SK-N-SH treated with all-trans-retinoic acid at 6 μM for 48 hours (cell line): ENCODE data around the gene ABCA13.

Experiments
- ATAC-seq: fragments of 200-7000 bp; cut with Tn5 transposase; 3 replicates; pipeline ENCODE4 v1.9.1; 2020; ENCODE audit warnings: mild to moderate bottlenecking, moderate library complexity
- ARNTL ChIP-seq: fragments of 450-650 bp; formaldehyde crosslinking; IDR thresholded peaks from 2 replicates; pipeline ENCODE4 v1.5.0; 2020; ENCODE audit warnings: low read depth, mild to moderate bottlenecking, moderate library complexity, borderline replicate concordance
- BACH2 ChIP-seq: fragments of 250-450 bp; sonication (Bioruptor Pico); IDR thresholded peaks from 2 replicates; pipeline ENCODE4 v1.9.0; 2021; ENCODE audit warnings: mild to moderate bottlenecking, borderline replicate concordance
- CREB5 ChIP-seq: fragments of 250-450 bp; sonication (Bioruptor Pico); IDR thresholded peaks from 2 replicates; pipeline ENCODE4 v1.5.1; 2020; ENCODE audit warnings: low read depth, mild to moderate bottlenecking, moderate library complexity
- CSDC2 ChIP-seq: fragments of 250-450 bp; sonication (Bioruptor Pico); IDR thresholded peaks from 2 replicates; pipeline ENCODE4 v1.5.0; 2020; ENCODE audit warnings: mild to moderate bottlenecking, moderate library complexity
- CSRNP3 ChIP-seq: fragments of 250-450 bp; sonication (Bioruptor Pico); IDR thresholded peaks from 2 replicates; pipeline ENCODE4 v1.5.1; 2021; ENCODE audit warnings: mild to moderate bottlenecking, moderate library complexity
- ESRRG ChIP-seq: fragments of 250-450 bp; sonication (Bioruptor Pico); IDR thresholded peaks from 2 replicates; pipeline ENCODE4 v1.6.1; 2021; ENCODE audit warnings: mild to moderate bottlenecking
- GLIS3 ChIP-seq: fragments of 250-450 bp; sonication (Bioruptor Pico); IDR thresholded peaks from 2 replicates; pipeline ENCODE4 v1.5.0; 2020; ENCODE audit warnings: mild to moderate bottlenecking, moderate library complexity
- ISL1 ChIP-seq: fragments of 250-450 bp; sonication (Bioruptor Pico); IDR thresholded peaks from 2 replicates; pipeline ENCODE4 v2.1.2; 2022; ENCODE audit warnings: mild to moderate bottlenecking, moderate library complexity
- OSR1 ChIP-seq: fragments of 250-450 bp; sonication (Bioruptor Pico); IDR thresholded peaks from 2 replicates; pipeline ENCODE4 v1.8.0; 2022; ENCODE audit warnings: moderate library complexity, mild to moderate bottlenecking, inconsistent platforms
- PATZ1 ChIP-seq: fragments of 250-450 bp; sonication (Bioruptor Pico); IDR thresholded peaks from 2 replicates; pipeline ENCODE4 v1.8.0; 2020; ENCODE audit warnings: mild to moderate bottlenecking, moderate library complexity, borderline replicate concordance
- POU6F1 ChIP-seq: fragments of 250-450 bp; sonication (Bioruptor Pico); IDR thresholded peaks from 2 replicates; pipeline ENCODE4 v1.8.0; 2021; ENCODE audit warnings: low read depth, mild to moderate bottlenecking, moderate library complexity, borderline replicate concordance
- PPARA ChIP-seq: fragments of 250-450 bp; sonication (Bioruptor Pico); IDR thresholded peaks from 2 replicates; pipeline ENCODE4 v1.5.0; 2020; ENCODE audit warnings: mild to moderate bottlenecking, borderline replicate concordance
- RARB ChIP-seq: fragments of 250-450 bp; sonication (Bioruptor Pico); IDR thresholded peaks from 2 replicates; pipeline ENCODE4 v1.8.0; 2021; ENCODE audit warnings: mild to moderate bottlenecking, moderate library complexity
- SNAI2 ChIP-seq: fragments of 250-450 bp; sonication (Bioruptor Pico); IDR thresholded peaks from 2 replicates; pipeline ENCODE4 v1.5.0; 2020; ENCODE audit warnings: mild to moderate bottlenecking, moderate library complexity
- TCF4 ChIP-seq: fragments of 250-450 bp; sonication (Bioruptor Pico); IDR thresholded peaks from 2 replicates; pipeline ENCODE4 v1.8.0; 2021; ENCODE audit warnings: mild to moderate bottlenecking, moderate library complexity, borderline replicate concordance
- TSHZ2 ChIP-seq: fragments of 250-450 bp; sonication (Bioruptor Pico); IDR thresholded peaks from 2 replicates; pipeline ENCODE4 v1.5.0; 2020; ENCODE audit warnings: mild to moderate bottlenecking, moderate library complexity
- ZC3H10 ChIP-seq: fragments of 250-450 bp; sonication (Bioruptor Pico); IDR thresholded peaks from 2 replicates; pipeline ENCODE4 v1.5.1; 2021; ENCODE audit warnings: mild to moderate bottlenecking, moderate library complexity
- ZFP3 ChIP-seq: fragments of 250-450 bp; sonication (Bioruptor Pico); IDR thresholded peaks from 2 replicates; pipeline ENCODE4 v1.5.0; 2020; ENCODE audit warnings: mild to moderate bottlenecking, moderate library complexity
- ZFP30 ChIP-seq: fragments of 450-650 bp; formaldehyde crosslinking; IDR thresholded peaks from 2 replicates; pipeline ENCODE4 v1.5.0; 2022; ENCODE audit warnings: mild to moderate bottlenecking, moderate library complexity
- ZNF565 ChIP-seq: fragments of 450-650 bp; formaldehyde crosslinking; conservative IDR thresholded peaks from 2 replicates; pipeline ENCODE4 v1.5.0; 2020; ENCODE audit warnings: low read depth, mild to moderate bottlenecking, moderate library complexity
- ZNF70 ChIP-seq: fragments of 450-650 bp; formaldehyde crosslinking; IDR thresholded peaks from 2 replicates; pipeline ENCODE4 v1.5.0; 2020; ENCODE audit warnings: mild to moderate bottlenecking, moderate library complexity
- ZNF8 ChIP-seq: fragments of 450-650 bp; formaldehyde crosslinking; IDR thresholded peaks from 2 replicates; pipeline ENCODE4 v1.5.0; 2020; ENCODE audit warnings: mild to moderate bottlenecking, moderate library complexity

Gene ABCA13

GRCh38 chr7:48321319-48322010 lies 150.2 kb downstream of the ABCA13 start (continued):
- no peak for TF ChIP-seq CREB5 (CRISPR knock-in tag)
- TF ChIP-seq ZNF8 (CRISPR knock-in tag), result no peak
- TF ChIP-seq ESRRG, result no peak
- TF ChIP-seq ISL1, result no peak
- TF ChIP-seq, all 23 proteins: peak for 0

- ATAC-seq, result peak; percentile 82
- TF ChIP-seq CSDC2, result no peak
- TF ChIP-seq ZNF565 (CRISPR knock-in tag), result no peak
- TF ChIP-seq RARB (CRISPR knock-in tag), result no peak
- TF ChIP-seq ISL1, result no peak
- TF ChIP-seq ZFP30 (CRISPR knock-in tag), result no peak
- TF ChIP-seq ZC3H10 (CRISPR knock-in tag), result no peak
- TF ChIP-seq PATZ1 (CRISPR knock-in tag), result no peak
- no peak for TF ChIP-seq ARNTL (CRISPR knock-in tag)
- no peak for TF ChIP-seq TSHZ2 (CRISPR knock-in tag)
- no peak for TF ChIP-seq POU6F1
- TF ChIP-seq SNAI2, result no peak
- no peak for TF ChIP-seq OSR1
- TF ChIP-seq ESRRG, result no peak
- TF ChIP-seq GLIS3 (CRISPR knock-in tag), result no peak
- no peak for TF ChIP-seq PPARA (CRISPR knock-in tag)
- no peak for TF ChIP-seq BACH2 (CRISPR knock-in tag)
- no peak for TF ChIP-seq CSRNP3 (CRISPR knock-in tag)
- no peak for TF ChIP-seq ZFP3 (CRISPR knock-in tag)
Measured at GRCh38 chr7:48337012-48337621, 165.9 kb downstream of the ABCA13 start.

GRCh38 chr7:48337781-48338180 lies 166.5 kb downstream of the ABCA13 start:
- ATAC-seq, result no peak
- TF ChIP-seq ZNF70 (CRISPR knock-in tag) (no peak), CSRNP3 (CRISPR knock-in tag) (no peak), BACH2 (CRISPR knock-in tag) (no peak), OSR1 (no peak), TCF4 (CRISPR knock-in tag) (no peak), PATZ1 (CRISPR knock-in tag) (no peak), CSDC2 (no peak), ZC3H10 (CRISPR knock-in tag) (no peak), RARB (CRISPR knock-in tag) (no peak), POU6F1 (no peak), ISL1 (no peak), ZFP3 (CRISPR knock-in tag) (no peak), SNAI2 (no peak), ZFP30 (CRISPR knock-in tag) (no peak), ZNF8 (CRISPR knock-in tag) (no peak)
